Measurements from ENCODE around the gene FAM50B. TPM values are rescaled to one million over a fixed set of nuclear protein-coding genes. Genes with fewer than 3 reads are reported as not detected.
"Not testable (repeated sequence)": the region's sequence is repeated elsewhere in the genome, so short reads cannot be mapped to it uniquely, and the experiment has no call there.

Gene FAM50B
- total RNA-seq, 1 donor from 2014 or later, result 7.3 TPM

DNA sequence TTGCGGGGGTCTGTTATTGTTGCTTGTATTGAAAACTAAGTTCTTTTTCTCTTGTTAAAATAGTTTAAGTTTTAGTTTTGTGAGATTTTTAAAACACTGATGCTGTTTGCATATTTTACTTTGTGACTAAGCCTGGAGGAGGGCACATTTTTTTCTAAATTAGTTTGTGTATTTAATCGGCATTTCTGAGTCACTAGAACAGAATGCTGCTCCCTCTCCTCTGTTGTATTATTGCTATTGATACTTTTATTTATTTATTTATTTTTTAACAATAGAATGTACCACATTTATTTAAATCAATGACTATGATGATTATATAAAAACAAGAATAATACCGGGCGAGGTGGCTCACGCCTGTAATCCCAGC lies 5.1 kb upstream of the FAM50B start:
- ATAC-seq (no peak), DNase-seq (ENCODE audit: low spot score) (no peak)

DNA sequence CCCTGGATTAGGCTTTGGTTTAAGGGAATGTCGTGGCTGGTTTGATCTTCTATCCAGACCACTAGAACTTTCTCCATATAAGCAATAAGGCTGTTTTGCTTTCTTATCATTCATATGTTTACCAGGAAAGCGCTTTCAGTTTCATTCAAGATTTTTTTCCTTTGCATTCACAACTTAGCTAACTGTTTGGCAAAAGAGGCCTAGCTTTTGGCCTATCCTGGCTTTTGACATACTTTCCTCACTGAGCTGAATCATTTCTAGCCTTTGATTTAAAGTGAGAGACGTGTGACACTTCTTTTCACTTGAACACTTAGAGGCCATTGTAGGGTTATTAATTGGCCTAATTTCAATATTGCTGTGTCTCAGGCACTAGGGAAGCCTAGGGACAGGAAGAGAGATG lies 1.7 kb upstream of the FAM50B start:
- ATAC-seq, result peak; percentile 4

DNA sequence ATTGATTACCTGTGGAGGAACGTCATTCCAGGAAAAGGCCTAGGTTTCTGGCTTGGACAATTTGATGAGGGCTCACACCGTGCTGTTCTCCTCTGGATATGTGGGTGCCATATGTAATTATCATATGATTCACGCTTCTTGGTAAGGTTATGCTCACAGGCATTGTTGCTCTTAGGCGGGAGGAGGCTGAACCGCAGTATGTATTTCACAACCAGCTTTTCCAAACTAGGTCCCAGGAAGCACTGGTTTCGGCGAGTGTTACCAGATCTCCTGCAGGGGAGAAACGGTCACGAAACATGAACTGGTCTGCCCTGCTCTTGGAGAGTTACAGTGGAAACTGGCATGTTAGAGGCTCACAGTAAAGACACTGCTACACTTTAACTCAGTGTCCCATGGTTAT lies 793 bp upstream of the FAM50B start:
- ATAC-seq (peak; percentile 56), DNase-seq (ENCODE audit: low spot score) (peak; percentile 66)

More for the DNA sequence above, 1.7 kb upstream of the FAM50B start:
- DNase-seq (ENCODE audit: low spot score), result peak; percentile 21

DNA sequence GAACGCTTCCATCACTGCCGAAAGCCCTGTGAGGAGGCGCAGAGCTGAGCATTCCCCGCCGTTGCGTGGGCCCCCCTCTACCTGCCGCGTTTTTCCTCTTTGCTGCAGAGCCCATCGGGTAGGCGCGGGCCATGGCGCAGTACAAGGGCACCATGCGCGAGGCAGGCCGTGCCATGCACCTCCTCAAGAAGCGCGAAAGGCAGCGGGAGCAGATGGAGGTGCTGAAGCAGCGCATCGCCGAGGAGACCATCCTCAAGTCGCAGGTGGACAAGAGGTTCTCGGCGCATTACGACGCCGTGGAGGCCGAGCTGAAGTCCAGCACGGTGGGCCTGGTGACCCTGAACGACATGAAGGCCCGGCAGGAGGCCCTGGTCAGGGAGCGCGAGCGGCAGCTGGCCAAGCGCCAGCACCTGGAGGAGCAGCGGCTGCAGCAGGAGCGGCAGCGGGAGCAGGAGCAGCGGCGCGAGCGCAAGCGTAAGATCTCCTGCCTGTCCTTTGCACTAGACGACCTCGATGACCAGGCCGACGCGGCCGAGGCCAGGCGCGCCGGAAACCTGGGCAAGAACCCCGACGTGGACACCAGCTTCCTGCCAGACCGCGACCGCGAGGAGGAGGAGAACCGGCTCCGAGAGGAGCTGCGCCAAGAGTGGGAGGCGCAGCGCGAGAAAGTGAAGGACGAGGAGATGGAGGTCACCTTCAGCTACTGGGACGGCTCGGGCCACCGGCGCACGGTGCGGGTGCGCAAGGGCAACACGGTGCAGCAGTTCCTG lies 693 bp downstream of the FAM50B start:
- ATAC-seq (peak; percentile 2), DNase-seq (ENCODE audit: low spot score) (peak; percentile 53)

DNA sequence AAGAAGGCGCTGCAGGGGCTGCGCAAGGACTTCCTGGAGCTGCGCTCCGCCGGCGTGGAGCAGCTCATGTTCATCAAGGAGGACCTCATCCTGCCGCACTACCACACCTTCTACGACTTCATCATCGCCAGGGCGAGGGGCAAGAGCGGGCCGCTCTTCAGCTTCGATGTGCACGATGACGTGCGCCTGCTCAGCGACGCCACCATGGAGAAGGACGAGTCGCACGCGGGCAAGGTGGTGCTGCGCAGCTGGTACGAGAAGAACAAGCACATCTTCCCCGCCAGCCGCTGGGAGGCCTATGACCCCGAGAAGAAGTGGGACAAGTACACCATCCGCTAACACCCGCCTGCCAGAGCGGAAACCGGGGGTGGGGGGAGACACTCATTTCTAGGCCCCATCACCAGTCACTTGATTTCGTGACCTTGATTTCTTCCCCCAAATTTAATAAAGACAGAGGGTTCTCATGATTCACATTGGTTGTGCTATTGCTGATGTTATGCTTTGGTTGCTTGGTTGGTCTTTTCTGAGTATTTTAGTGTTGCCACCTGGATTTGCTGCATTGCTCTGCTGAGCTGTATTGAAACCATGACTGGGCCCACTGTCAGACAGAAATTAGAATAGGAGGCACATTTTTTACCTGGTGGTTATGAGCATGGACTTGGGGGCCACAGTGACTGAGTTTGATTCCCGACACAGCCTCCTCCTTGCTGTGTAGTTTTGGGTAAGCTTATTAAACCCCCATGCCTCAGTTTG lies 1.5 kb downstream of the FAM50B start:
- DNase-seq (ENCODE audit: low spot score), result peak; percentile 44
- ATAC-seq, result no peak

DNA sequence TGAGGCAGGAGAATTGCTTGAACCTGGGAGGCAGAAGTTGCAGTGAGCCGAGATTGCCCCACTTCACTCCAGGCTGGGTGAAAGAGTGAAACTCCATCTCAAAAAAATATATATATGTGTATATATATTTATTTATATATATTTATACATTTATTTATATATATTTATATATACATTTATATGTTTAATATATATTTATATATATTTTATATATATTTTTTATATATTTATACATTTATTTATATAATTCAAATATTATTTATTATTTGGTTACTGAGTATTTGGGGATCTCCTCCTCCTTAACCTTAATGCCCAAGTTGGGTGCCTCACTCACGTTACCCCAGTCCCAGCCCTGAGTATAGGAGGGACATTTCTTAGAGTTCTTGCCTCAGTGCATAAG lies 2.7 kb downstream of the FAM50B start:
- DNase-seq (ENCODE audit: low spot score) (no peak), ATAC-seq (no peak)

DNA sequence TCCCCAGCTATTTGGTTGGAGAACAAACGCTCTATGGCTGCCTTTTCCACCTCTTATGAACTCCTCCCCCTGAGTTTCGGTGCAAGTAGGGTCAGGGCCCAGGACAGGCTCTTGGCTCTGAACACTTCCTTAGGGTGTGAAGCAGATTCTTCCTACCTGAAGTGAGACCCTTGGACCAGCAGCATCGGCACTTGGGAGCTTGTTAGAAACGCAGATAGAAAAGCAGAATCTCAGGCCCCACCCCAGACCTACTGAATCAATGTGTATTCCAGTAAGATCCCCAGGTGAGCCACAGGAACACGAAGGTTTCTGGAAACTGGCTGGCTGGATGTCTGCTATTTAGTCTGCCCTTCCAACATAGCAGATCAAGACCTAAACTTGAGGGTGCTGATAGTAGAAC lies 3.2 kb downstream of the FAM50B start:
- ATAC-seq, result no peak

DNA sequence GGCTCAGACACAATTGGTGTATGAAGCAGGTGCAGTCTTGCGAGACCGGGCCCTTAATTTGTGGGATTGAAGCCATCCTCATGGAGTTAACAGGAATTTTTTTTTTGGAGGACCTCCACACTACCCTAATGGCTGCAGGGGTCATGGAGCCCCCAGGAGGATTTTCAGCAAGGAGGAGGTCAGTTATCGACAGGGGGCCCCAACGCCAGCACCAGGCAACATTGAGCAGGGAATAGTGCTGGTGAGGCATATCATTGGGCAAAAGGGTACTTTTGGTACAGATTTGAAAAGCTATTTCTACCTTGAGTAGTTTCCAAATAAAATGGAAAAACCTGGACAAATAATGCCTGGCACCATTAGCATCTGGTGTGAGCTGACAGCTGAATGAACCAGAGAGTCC lies 6.7 kb downstream of the FAM50B start:
- ATAC-seq, result no peak
- DNase-seq (ENCODE audit: low spot score), result no peak

More for the DNA sequence above, 3.2 kb downstream of the FAM50B start:
- DNase-seq (ENCODE audit: low spot score), result no peak

DNA sequence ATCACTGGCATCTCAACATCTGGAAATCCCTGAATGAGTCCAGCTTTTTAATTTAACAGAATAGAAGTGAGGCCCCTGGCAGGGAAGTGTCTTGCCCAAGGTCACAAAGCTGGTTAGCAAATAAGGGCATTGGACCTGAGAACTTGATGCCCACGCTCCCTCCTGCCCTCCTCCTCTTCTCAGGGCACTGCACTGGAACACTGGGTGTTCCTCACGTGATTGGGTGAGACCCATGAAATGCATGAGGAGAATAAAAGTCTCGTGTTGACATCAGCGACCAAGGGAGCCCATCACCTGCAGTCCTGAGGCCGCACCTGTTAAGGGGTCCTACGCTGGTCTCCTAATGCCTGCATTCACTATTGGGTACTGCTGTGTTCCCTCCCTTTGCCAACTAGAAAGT lies 7.4 kb downstream of the FAM50B start:
- peak; percentile 82 for DNase-seq (ENCODE audit: low spot score)
- peak; percentile 71 for ATAC-seq

DNA sequence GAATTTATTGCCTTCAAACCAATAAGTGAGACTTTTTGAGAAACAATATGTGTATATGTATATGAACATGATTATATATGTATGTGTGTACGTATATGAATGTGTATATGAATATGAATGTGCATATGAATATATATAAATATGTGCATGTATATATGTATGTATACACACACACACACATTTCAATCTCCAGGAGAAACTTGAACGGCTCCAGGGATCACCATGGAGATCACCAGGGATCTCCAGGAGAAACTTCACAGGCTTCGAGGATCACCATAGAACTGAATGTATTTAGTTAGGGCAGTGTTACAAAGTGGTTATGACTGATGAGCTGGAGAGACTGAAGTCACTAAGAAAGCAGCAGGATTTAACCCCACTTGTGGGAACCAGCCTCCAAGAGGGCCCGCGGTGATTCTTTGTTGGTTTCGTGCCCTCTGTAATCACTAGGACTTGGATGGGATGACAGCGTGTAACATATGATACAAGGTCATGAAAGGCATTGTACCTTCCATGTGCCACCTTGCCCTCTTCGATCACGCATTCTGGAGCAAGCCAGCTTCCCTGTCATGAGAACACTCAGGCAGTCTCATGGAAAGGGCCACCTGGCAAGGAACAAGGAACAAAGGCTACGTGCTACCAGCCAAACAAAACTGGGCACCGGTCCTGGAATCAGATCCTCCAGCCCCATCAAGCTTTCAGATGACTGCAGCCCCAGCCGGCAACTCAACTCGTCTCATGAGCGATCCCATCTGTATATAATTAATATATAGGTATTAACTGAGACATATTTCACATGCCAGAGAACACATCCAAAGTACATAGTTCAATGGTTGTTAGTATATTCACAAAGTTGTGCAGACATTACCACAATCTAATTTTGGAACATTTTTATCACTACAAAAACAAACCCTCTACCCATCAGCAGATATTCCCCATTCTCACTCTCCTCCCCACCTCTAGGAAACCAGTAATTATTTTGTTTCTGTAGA lies 8.6 kb downstream of the FAM50B start:
- peak; percentile 96 for DNase-seq (ENCODE audit: low spot score)
- ATAC-seq, result peak; percentile 87

DNA sequence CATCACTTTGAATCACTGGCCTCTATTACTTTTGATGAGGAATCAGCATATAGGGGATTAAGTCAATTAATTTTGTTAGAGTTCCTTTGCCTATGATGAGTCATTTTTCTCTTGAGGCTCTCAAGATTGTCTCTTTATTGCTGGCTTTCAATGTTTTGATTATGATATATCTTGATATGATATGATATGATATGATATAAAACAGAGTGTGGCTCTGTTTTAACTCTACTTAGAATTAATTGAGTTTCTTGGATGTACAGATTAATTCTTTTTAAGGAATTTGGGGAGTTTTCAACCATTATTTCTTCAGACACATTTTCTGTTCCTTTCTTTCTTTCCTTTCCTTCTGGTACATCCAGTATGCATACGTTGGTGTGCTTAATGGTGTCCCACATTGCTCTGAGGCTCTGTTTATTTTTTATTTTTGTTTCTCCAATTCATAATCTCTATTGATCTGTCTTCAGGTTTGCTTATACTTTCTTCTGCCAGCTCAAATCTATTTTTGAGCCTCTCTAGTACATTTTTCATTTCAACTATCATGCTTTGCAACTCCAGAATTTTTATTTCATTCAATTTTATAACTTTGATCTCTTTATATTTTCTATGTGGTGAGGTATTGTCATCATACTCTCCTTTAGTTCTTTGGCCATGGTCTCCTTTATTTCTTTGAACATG lies 10.8 kb downstream of the FAM50B start:
- ATAC-seq, result no peak
- no peak for DNase-seq (ENCODE audit: low spot score)

DNA sequence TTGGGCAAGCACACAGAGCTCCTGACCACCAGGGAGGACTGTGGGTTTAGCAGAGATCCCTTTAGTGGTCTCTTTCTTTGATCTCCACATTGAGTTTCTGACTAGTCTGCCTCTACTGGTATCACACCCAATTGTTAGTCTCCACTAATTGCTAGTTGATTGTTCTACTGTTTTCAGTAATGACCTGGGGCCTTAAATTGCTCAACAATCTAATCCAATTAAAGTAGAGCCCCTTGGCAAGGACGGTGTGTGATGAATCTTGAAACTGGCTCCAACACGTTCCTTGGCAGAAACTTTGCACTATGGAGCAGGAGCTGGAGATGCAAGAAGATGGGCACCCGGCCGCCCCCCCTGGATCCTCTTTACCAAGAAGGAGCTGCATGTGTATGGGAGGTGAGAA lies 12.3 kb downstream of the FAM50B start:
- DNase-seq (ENCODE audit: low spot score) (no peak), ATAC-seq (no peak)

DNA sequence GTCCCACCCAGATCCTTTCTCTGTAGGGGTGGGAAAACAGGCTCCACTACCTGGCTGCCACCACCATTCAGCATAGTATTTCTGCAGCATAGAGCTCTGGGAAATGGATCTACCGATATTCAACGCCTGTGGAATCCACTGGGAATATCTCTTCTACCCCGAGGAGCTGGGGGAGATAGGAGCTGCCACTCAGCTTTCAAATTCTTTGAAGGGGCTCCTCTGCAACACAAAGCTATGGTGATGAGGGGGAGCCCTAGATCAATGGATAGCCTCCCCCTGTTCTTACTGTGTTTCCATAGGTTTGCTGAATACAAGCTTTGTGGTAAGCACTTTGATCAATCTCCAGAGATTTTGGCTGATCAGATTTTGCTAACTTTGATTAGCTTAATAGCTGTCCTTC lies 12.9 kb downstream of the FAM50B start:
- ATAC-seq, result no peak
- no peak for DNase-seq (ENCODE audit: low spot score)

DNA sequence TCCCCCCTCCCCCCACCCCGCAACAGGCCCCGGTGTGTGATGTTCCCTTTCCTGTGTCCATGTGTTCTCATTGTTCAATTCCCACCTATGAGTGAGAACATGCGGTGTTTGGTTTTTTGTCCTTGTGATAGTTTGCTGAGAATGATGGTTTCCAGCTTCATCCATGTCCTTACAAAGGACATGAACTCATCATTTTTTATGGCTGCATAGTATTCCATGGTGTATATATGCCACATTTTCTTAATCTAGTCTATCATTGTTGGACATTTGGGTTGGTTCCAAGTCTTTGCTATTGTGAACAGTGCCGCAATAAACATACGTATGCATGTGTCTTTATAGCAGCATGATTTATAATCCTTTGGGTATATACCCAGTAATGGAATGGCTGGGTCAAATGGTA lies 14.1 kb downstream of the FAM50B start:
- not testable (repeated sequence) for ATAC-seq; DNase-seq (ENCODE audit: low spot score)

DNA sequence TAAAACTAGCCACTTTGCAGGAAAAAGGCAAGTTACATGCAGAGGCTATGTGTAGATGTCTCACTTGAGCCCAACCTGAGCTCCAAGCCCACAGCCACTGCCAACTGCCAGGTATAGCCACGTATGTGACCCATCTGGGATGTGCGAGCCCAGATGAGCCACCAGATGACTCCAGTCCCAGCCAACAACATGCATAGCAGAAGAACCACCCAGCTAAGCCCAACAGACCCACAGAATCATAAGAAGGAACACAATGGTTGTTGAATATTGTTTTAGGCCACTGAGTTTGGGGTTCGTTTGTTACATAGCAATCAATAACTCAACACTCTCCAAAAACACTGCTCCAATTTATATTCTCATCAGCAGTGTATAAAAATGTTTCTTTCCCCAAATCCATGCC lies 16.3 kb downstream of the FAM50B start:
- no peak for DNase-seq (ENCODE audit: low spot score)

DNA sequence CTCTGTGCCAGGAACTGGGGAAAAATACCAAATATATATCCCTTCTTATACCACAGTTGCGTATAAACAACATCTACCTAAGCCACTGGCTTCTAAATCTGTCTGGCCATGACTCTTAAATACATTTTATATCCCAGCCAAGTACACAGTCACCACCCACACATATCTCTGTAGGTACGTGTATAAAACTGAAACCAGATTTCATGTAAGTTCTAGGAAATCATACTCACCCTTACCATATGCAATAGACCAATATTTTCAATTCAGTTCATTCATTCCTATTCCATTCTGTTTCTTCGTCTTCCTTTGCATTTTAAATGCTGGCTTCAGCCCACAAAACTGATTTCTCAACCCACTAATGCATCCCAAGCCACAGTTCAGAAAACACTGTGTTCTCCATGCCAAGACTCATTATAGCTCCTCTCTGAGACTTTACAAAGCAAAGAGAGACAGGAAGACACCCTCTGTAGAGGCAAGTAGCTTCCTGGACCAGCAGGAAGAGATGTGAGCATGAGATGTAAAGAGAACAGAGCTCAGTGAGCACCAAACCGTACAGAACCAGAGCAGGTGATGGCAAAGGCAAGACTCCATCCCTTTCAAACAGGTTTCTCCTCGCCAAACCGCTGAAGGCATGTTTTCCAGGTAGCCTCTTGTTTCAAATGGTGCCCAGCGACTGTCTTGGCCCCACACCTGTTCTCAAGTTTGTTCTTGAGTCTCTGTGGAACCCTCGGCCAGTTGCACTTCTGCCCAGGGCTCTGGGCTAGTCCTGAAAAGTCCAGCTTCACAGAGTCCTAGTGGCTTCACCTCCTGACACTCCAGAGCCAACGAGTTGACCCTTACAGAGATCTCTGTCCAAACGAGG lies 18.7 kb downstream of the FAM50B start:
- peak; percentile 40 for DNase-seq (ENCODE audit: low spot score)
- no peak for ATAC-seq

More for the DNA sequence above, 16.3 kb downstream of the FAM50B start:
- no peak for ATAC-seq

DNA sequence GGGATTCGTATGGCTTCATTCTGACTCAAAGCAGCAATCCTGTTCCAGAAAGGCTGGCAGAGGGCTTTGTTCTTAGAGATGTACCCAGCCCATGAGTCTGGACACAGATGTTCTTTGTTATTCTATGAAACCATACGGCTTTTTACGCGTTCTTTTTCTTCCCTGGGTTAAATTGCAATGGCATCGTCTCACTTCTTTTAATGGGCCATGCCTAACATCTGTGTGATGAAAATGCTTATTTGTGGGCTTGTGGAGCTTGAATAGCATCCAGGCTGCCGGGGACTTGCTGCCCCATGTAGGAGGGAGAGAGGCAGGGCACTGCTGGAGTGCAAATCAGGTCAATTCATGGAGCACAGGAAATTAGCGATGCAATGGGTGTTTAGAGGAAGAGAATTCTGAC lies 19.4 kb downstream of the FAM50B start:
- no peak for ATAC-seq
- peak; percentile 16 for DNase-seq (ENCODE audit: low spot score)

DNA sequence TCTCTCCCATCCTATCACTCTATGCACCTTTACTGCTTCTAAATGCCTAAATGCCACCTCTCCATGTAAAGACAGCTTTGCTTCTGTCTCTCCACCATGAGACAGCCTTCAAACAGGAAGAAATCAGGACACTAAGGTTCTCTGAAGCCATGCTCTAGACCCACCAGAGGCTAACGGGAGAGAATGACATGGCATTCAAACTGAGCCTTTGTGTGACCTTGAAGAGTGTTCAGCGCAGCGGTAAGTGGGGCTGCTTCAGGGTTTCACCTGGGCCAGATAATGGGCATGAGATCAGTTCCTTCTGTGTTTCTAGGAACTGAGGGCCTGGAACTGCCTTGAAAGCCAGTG lies 20.1 kb downstream of the FAM50B start:
- DNase-seq (ENCODE audit: low spot score) (no peak), ATAC-seq (no peak)

DNA sequence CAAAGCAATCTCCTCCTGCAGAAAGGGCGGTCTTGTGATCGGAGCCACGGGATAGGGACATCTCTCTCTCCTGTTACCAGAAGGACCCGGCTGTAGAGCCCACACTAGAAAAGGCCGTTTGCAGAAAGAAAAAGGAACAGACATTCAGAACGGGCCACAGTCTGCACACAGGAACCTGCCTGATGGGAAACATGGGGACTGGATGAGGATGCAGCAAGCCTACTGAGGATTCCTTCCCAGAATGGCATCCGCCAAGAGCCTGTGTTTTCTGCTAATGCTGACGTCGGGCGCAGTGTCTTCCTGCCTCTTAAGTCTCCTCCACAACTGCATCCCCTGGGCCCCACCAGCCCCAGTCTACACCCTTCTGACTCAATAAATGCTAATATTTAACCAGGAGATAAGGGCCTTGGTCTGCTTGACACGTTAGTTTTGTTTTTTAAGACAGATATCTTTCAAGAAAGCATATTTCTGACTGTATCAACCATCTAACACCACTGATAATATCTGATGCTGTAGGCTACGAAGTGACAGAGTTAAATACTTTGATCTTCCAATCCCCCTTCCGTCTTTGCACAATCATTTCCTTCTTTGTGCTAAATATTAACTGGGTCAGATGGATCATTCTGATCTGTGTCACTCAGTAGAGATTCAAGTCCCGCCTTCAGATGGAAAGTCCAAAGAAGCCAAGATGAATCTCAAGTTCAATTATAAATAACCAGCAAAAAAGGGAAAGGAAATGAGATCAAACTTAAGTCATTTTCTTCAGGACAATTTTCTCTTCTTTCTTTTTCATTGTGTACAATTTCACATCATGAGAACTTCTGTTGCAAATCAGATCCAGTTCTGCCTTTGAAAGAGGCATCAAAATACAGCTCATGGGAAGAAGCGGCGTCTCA lies 20.7 kb downstream of the FAM50B start:
- DNase-seq (ENCODE audit: low spot score), result peak; percentile 48
- peak; percentile 59 for ATAC-seq

All from left lobe of liver (tissue), 2 donors.